IPS-18c (cell line): ENCODE data around the gene TUBGCP5.
"Not testable (repeated sequence)": the region's sequence is repeated elsewhere in the genome, so short reads cannot be mapped to it uniquely, and the experiment has no call there.

Source experiments
- H3K4me3 ChIP-seq: 2 replicates; pipeline ENCODE4 v1.7.0; 2013; ENCODE audit warnings: low read depth, mild to moderate bottlenecking, low read length, moderate library complexity; ENCODE audit not compliant: insufficient read depth
- H3K9me3 ChIP-seq: one replicate; pipeline ENCODE4 v1.6.1; 2013; ENCODE audit warnings: mild to moderate bottlenecking, low read length, moderate library complexity; ENCODE audit not compliant: control insufficient read depth, insufficient read depth

TUBGCP5 gene

GRCh38 chr15:23039143-23039916 is at the start of gene TUBGCP5:
TSS of gene TUBGCP5 (minus strand) at chr15:23039569. CDS start at chr15:23039543, 26 bp downstream.
- Histone ChIP-seq H3K4me3 (peak within 1 kb of the TSS; percentile 75), H3K9me3 (no peaks in the 10 kb centered on the region)

- Histone ChIP-seq H3K4me3 (no peak overlapping the region), H3K9me3 (no peaks in the 10 kb centered on the region)
Observed at GRCh38 chr15:23083115-23083514, 43.7 kb upstream of the TUBGCP5 start.

- H3K9me3 ChIP-seq, H3K4me3 ChIP-seq: not testable (repeated sequence)
Observed at GRCh38 chr15:23081996-23082737, 42.8 kb upstream of the TUBGCP5 start.

- no peaks in the 10 kb centered on the region for H3K9me3 ChIP-seq
- no peak overlapping the region for H3K4me3 ChIP-seq
Observed at GRCh38 chr15:23081271-23081670, 41.9 kb upstream of the TUBGCP5 start.

- H3K9me3 ChIP-seq = no peaks in the 10 kb centered on the region
- no peak overlapping the region for H3K4me3 ChIP-seq
Observed at GRCh38 chr15:23079766-23080165, 40.4 kb upstream of the TUBGCP5 start.

- no peaks in the 10 kb centered on the region for H3K9me3 ChIP-seq
- no peak overlapping the region for H3K4me3 ChIP-seq
Observed at GRCh38 chr15:23075927-23076326, 36.6 kb upstream of the TUBGCP5 start.

GRCh38 chr15:23074684-23075083 is 35.3 kb upstream of the TUBGCP5 start:
- Histone ChIP-seq H3K4me3 (no peak overlapping the region), H3K9me3 (no peaks in the 10 kb centered on the region)

GRCh38 chr15:23073890-23074646 is 34.7 kb upstream of the TUBGCP5 start:
- Histone ChIP-seq H3K9me3 (no peaks in the 10 kb centered on the region), H3K4me3 (no peak overlapping the region)

- no peaks in the 10 kb centered on the region for H3K9me3 ChIP-seq
Observed at GRCh38 chr15:23072633-23073032, 33.3 kb upstream of the TUBGCP5 start.

GRCh38 chr15:23069496-23070166 is 30.3 kb upstream of the TUBGCP5 start:
- Histone ChIP-seq H3K4me3 (no peak overlapping the region), H3K9me3 (no peaks in the 10 kb centered on the region)

More at GRCh38 chr15:23072633-23073032, 33.3 kb upstream of the TUBGCP5 start:
- no peak overlapping the region for H3K4me3 ChIP-seq

- H3K9me3 ChIP-seq = no peaks in the 10 kb centered on the region
- no peak overlapping the region for H3K4me3 ChIP-seq
Observed at GRCh38 chr15:23067416-23067815, 28.0 kb upstream of the TUBGCP5 start.

- Histone ChIP-seq H3K4me3 (no peak overlapping the region), H3K9me3 (no peaks in the 10 kb centered on the region)
Observed at GRCh38 chr15:23065836-23066235, 26.5 kb upstream of the TUBGCP5 start.

- Histone ChIP-seq H3K4me3 (no peak overlapping the region), H3K9me3 (no peaks in the 10 kb centered on the region)
Observed at GRCh38 chr15:23064156-23064555, 24.8 kb upstream of the TUBGCP5 start.

- Histone ChIP-seq H3K9me3 (no peaks in the 10 kb centered on the region), H3K4me3 (no peak overlapping the region)
Observed at GRCh38 chr15:23057707-23058106, 18.3 kb upstream of the TUBGCP5 start.

- H3K9me3 ChIP-seq = no peaks in the 10 kb centered on the region
- H3K4me3 ChIP-seq = no peak overlapping the region
Observed at GRCh38 chr15:23055316-23055715, 15.9 kb upstream of the TUBGCP5 start.

- H3K9me3 ChIP-seq = no peaks in the 10 kb centered on the region
- no peak overlapping the region for H3K4me3 ChIP-seq
Observed at GRCh38 chr15:23052522-23052921, 13.2 kb upstream of the TUBGCP5 start.

GRCh38 chr15:23050708-23051107 is 11.3 kb upstream of the TUBGCP5 start:
- no peak overlapping the region for H3K4me3 ChIP-seq
- no peaks in the 10 kb centered on the region for H3K9me3 ChIP-seq
